Skeletal muscle tissue (tissue), 4 donors: Measurements from ENCODE around the gene HAND2. TPM values are rescaled to one million over a fixed set of nuclear protein-coding genes. Genes with fewer than 3 reads are reported as not detected.

ENCODE experiments used
- H3K27ac ChIP-seq: one replicate; pipeline ENCODE4 v1.7.0; 2013; ENCODE audit warnings: mild to moderate bottlenecking, low read depth, low read length, inconsistent platforms
- H3K27me3 ChIP-seq, 3 donors: one replicate each; pipeline ENCODE4 v1.7.0; 2013; ENCODE audit warnings: low read length in 3 of 3; ENCODE audit not compliant: control insufficient read depth in 3 of 3, insufficient read depth in 3 of 3
- H3K36me3 ChIP-seq, 3 donors: one replicate each; pipeline ENCODE4 v1.7.0; 2013; ENCODE audit warnings: low read length in 3 of 3; ENCODE audit not compliant: control insufficient read depth in 3 of 3, insufficient read depth in 3 of 3
- H3K4me1 ChIP-seq, 3 donors: one replicate each; pipeline ENCODE4 v1.7.0; 2013; ENCODE audit warnings: low read length in 3 of 3, mild to moderate bottlenecking in 3 of 3; ENCODE audit not compliant: control insufficient read depth in 3 of 3, insufficient read depth in 3 of 3
- H3K4me3 ChIP-seq, 3 donors: one replicate each; pipeline ENCODE4 v1.7.0; 2013; ENCODE audit warnings: low read length in 3 of 3
- H3K9ac ChIP-seq, 3 donors: one replicate each; pipeline ENCODE4 v1.7.0; 2013; ENCODE audit warnings: low read length in 3 of 3, mild to moderate bottlenecking in 3 of 3, moderate library complexity in 2 of 3, low read depth in 1 of 3
- H3K9me3 ChIP-seq, 3 donors: one replicate each; pipeline ENCODE4 v1.7.0; 2013; ENCODE audit warnings: low read length in 3 of 3; ENCODE audit not compliant: control insufficient read depth in 3 of 3
- total RNA-seq: library from RNA; depleted of rRNA; stranded (reverse); fragments of >200 nt; gene quantifications from one replicate; pipeline ENCODE4 v1.2.3, GENCODE V29; 2014
- donor health status: Osteomylitis.

The HAND2 gene
- total RNA-seq, 1 donor from 2014 or later, result 1.0 TPM

- Histone ChIP-seq H3K9ac (no peak overlapping the region), H3K27ac (no peak overlapping the region), H3K27me3 (no peaks in the 10 kb centered on the region), H3K9me3 (no peaks in the 10 kb centered on the region), H3K4me1 (no peaks in the 10 kb centered on the region), H3K36me3 (no peaks in the 10 kb centered on the region), H3K4me3 (no peak overlapping the region)
These were observed 51.1 kb downstream of the HAND2 start for GRCh38 chr4:173478913-173479283.

GRCh38 chr4:173478201-173478912 is 51.7 kb downstream of the HAND2 start:
- Histone ChIP-seq H3K4me1 (no peaks in the 10 kb centered on the region), H3K36me3 (no peaks in the 10 kb centered on the region), H3K9ac (no peak overlapping the region), H3K4me3 (no peak overlapping the region), H3K27me3 (no peaks in the 10 kb centered on the region), H3K9me3 (no peaks in the 10 kb centered on the region), H3K27ac (no peak overlapping the region)

DNA sequence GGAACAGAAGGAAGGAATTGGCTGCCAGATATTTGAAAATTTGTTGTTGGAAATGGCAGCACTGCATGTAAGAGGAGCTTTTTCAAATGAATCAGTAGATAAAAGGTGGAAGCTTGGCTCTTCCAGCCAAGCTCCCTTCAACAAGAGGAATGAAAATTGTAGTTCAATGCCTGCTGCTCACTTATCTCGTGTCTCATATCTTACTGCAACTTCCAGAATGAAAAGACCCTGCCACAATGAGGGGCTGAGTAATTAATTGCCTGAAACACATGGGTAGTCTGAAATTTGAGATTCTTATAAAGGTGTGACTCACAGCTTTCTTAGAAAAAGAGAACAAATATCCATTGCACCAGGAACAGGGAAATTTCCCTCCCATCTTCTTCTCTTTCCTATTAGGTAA is 53.0 kb downstream of the HAND2 start:
- no peak overlapping the region for H3K4me3 ChIP-seq
- no peak overlapping the region for H3K27ac ChIP-seq
- no peaks in the 10 kb centered on the region for H3K4me1 ChIP-seq
- no peaks in the 10 kb centered on the region for H3K9me3 ChIP-seq
- no peak overlapping the region for H3K9ac ChIP-seq
- H3K27me3 ChIP-seq, result no peaks in the 10 kb centered on the region
- H3K36me3 ChIP-seq, result no peaks in the 10 kb centered on the region

Other genes with a start within 250 kb of the HAND2 start
- 39.7 TPM for gene HMGB2, start 195.9 kb downstream of the HAND2 start, total RNA-seq
- 6.3 TPM for gene SAP30, start 159.3 kb downstream of the HAND2 start, total RNA-seq
- 1.0 TPM for gene SCRG1, start 131.1 kb downstream of the HAND2 start, total RNA-seq